HG03108 (cell line): ENCODE results near the gene LMTK3.

Source experiments
- ATAC-seq: cut with Tn5 transposase; IDR thresholded peaks from one replicate; pipeline ENCODE4 v1.9.1; 2021; ENCODE audit warnings: moderate library complexity; ENCODE audit not compliant: unreplicated experiment

The LMTK3 gene

DNA sequence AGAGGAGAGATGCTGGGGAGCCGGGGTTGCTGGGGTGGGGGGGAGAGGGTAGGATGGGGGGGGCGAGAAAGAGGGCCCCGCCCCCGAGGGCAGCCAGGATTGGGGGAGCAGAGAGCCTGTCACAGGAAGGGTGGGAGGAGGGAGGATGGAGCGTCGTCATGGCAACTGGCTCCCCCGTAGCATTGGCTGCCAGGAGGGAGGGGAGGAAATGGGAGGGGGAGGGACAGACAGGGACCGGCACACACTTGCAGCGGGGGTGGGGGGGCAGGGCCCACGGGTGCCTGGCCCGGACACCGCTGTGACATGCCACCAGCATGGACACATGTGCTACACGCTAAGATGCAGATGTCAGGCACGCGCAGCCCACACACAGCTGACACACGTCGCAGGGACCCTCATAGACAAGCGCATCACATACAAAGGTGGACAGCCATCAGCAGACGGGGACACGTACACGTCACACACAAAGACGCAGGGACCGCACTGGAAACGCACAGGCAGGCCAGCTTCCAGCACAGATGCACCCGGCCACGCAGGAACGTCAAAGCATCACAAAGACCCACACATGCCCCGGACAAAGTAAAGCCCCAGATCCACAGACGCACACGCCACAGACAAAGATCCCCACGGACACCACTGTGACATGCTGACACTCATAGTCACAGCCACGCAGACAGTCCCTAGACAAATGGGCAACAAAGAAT lies at the start of gene LMTK3:
LMTK3 (minus strand) TSS at position 36 of the 704 bp plus-strand sequence. CDS start 259 bp downstream, outside the sequence.
- ATAC-seq: no peak

DNA sequence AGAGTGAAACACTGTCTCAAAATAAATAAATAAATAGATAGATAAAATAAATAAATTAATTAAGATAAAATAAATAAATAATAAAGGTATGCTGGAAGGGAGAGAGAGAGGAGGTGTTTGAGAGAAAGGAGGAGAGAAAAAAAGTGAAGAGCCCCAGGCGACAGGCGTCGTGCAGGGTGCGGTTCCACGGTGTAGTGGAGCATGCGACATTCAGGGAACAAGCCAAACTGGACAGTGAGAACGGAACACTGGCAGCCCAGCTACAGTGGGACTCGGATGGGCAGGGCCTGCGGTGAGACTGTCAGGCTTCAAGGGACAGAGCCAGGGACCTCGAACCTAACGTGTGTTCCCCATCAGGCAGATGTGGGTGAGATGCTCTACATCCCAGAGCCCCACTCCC lies 49.8 kb upstream of the LMTK3 start:
- no peak for ATAC-seq

- ATAC-seq: no peak
These were observed 48.5 kb upstream of the LMTK3 start for GRCh38 chr19:48560095-48560530.

GRCh38 chr19:48558018-48558684 lies 46.5 kb upstream of the LMTK3 start:
- no peak for ATAC-seq

DNA sequence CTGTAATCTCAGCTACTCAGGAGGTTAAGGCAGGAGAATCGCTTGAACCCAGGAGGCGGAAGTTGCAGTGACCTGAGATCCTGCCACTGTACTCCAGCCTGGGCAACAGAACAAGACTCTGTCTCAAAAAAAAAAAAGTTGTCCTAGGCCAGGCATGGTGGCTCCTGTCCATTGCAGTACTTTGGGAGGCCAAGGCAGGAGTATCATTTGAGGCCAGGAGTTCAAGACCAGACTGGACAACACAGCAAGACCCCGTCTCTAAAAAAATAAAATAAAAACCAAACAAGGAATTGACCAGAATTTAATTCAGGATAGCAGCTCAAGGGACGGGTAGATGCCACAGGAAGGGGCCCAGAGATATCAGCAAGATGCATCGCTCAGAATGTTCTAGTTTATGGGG lies 45.2 kb upstream of the LMTK3 start:
- ATAC-seq: no peak

GRCh38 chr19:48556163-48556562 lies 44.5 kb upstream of the LMTK3 start:
- no peak for ATAC-seq

GRCh38 chr19:48554385-48555091 lies 42.9 kb upstream of the LMTK3 start:
- no peak for ATAC-seq

GRCh38 chr19:48553676-48554384 lies 42.2 kb upstream of the LMTK3 start:
- no peak for ATAC-seq

DNA sequence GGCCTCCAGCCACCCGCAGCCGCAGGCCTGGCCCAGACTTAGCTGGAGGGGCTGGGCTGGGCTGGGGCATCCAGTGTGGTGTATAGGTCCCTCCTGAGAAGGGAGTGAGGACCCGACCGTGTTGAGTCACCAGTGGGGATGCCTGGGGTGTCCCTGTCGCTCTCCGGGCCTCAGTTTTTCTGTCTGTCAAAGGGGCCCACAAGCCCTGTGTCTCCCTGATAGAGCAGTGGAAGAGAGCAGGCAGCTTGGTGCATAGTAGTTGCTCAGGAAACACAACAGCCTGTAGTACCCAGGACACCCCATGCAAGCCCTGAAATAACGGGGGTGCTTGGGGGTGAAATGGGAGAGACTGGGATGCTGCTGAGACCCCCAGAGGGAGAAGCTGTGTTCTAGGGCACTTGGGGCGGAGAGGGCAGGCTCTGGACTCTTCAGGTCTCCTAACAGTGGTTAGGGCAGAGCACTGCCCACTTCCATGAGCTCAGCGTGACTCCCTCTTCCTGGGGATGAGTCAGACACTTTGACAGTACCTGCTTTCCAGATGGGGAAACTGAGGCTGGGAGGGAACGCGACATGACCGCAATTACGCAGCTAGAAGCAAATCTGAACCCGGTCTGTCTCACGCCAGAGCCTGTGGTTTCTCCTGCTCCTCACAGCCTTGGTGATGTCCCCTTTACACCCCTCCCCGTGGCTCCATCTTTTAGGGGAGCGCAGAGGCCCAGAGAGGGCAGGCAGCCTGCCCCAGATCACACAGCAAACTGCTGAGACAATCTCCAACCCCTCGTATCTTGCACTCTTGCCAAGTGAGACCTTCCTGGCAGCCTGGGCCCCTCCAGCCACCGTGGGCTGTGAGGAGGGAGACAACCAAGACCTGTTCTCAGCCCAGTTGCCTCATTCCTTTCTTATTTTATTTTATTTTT lies 41.0 kb upstream of the LMTK3 start:
- no peak for ATAC-seq

DNA sequence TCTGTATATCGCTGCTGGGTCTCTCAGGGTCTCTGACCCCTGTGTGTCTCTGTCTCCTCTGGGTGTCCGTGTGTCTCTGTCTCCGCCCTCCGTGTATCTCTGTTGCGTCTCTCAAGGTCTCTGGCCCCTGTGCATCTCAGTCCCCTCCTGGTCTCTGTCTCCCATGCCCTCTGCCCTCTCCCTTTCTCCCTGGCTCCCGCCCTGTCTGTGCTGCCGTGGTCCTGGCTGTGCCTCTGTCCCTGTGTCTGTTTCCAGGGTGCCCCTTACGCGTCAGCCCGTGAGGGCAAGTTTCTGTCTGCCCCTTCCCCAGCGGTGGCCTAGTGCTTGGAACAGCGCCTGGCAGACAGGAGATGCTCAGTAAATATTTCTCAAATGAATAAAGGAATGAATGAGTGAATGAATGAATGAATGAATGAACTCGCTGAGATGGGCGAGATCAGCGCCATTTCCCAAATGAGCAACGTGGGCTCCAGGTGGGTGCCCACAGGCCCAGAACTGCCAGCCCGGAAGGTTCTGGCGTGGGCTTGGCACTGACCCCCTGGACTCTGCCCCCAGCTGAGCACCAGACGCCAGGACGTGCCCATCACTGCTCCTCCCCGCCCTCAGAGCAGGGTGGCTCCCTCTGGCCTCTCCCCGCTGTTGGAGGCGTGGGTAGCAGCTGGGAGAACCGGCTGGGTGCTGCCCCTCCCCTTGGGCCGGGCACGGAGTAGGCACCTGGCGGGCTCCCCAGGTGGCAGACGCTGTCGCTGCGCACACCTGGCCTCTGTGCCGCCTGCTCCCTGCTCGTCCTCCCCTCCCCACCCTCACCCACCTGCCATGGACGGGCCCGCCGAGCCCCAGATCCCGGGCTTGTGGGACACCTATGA lies 40.0 kb upstream of the LMTK3 start, which contains the start of gene SULT2B1:
SULT2B1 (plus strand) TSS at position 736 of the 866 bp plus-strand sequence; CDS start at position 817, 81 bp downstream.
- no peak for ATAC-seq

GRCh38 chr19:48549380-48549779 lies 37.7 kb upstream of the LMTK3 start:
- ATAC-seq: no peak

- no peak for ATAC-seq
These were observed 36.7 kb upstream of the LMTK3 start for GRCh38 chr19:48548253-48548911.

GRCh38 chr19:48547722-48548121 lies 36.1 kb upstream of the LMTK3 start:
- ATAC-seq: no peak

DNA sequence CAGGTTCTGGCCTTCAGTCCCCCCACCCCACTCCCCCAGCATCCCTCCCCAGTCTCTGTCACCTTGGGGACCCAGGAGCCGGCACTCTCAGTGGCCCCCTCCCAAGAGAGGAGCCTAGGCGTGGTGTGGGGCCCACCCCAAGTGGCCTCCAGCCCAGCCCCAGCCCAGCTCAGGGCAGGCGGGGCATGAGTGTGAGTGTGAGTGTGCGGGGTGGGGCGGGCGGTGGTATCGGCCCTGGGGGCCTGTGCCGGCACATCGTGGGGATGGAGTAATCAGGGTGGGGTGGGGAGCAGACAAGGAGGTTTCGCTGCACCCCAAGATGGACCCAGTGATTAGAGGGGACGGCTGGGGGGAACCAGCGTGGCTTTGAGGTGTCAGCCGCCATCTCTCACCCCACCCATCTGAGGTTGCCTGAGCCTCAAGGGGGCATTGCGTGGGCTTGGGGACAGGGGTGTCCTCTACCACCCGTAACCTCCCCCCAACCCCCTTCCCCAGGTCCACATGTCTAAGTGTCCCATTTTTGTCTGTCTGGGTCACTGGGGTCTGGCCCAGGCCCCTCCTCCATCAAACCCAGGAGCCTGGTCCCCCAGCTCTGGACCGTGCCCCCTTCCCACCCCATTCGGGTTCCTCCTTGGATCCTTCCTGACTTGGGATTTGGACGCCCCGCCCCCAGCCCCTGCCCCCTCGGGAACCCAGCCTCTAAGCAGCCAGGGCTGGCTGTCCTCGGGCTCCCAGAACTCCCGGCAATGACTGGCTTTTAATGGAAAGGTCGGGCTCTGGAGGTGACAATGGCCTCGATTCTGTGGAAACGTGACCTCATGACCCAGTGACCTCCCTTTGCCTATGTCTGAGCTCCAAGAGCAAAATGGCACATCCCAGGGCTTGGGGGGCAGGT lies 33.5 kb upstream of the LMTK3 start:
- ATAC-seq: no peak

- no peak for ATAC-seq
These were observed 31.6 kb upstream of the LMTK3 start for GRCh38 chr19:48543121-48543710.

DNA sequence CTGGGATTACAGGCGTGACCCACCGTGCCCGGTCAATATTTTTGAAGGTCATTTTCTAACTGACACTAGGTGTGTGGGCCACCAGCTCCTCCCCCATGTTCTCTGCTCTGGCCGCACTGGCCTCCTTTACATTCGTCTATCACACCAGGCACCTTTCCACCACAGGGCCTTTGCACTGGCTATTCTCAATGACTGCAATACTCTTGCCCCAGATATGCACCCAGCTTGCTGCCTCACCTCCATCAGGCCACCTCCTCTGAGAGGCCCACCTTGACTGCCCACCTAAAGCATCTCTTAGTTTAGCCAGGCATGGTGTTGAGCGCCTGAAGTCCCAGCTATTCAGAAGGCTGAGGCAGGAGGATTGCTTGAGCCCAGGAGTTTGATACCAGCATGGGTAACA lies 30.2 kb upstream of the LMTK3 start:
- ATAC-seq: no peak

GRCh38 chr19:48540110-48540509 lies 28.5 kb upstream of the LMTK3 start:
- no peak for ATAC-seq
